ENCODE measurements around the gene C16orf78.

C16orf78 gene, protein sequence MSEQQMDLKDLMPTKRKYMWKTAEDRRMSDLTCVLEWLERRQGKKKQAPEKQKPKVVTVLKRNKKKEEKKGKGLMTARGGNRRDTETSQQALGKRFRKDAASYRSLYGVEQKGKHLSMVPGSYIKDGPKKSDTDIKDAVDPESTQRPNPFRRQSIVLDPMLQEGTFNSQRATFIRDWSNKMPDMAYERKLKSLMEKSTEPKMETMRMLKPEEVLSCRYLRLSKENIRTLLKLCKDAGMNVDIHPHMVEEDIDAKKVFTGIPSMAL

DNA sequence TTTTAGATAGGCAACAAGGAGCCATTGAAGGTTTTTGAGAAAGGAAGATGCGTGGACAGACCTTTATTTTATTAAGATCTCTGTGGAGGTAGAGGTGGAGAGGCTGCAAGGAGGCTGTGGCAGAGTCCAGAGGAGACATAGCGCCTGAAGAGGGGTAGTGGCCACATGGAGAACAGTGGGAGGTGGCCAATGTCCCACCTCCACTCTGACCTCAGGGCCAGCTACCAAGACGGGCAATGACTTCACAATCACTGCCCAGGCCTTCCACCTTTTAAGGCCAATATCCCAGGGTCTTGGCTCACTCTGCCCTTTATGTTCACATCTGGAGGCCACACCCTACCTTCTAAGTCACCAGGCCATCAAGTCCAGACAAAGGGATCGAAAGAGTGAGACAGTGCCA lies at the start of gene C16orf78:
C16orf78 (plus strand) TSS at position 301 of the 400 bp plus-strand sequence. CDS start 136 bp downstream, outside the sequence.
- DNase-seq (ENCODE audit: low read depth, low spot score), result no peak

DNA sequence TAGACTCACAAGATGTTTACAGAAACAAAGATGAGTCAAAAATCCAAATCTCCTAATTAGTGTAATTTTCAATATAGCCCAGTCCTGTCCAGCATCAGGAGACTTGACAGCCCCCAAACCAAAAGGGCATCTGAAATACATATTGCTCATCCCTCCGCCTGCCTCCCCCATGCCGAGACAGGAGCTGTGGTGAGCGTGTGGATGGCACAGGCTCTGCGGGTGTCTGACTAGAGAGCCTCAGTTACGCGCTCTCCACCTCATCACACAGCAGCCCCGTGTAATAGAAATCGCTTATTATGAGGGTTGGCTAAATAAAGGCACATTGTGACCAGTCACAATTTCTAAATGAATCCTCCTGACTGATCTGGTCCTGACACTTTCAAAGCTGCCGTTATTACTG lies 48.9 kb upstream of the C16orf78 start:
- no peak for DNase-seq (ENCODE audit: low read depth, low spot score)

DNA sequence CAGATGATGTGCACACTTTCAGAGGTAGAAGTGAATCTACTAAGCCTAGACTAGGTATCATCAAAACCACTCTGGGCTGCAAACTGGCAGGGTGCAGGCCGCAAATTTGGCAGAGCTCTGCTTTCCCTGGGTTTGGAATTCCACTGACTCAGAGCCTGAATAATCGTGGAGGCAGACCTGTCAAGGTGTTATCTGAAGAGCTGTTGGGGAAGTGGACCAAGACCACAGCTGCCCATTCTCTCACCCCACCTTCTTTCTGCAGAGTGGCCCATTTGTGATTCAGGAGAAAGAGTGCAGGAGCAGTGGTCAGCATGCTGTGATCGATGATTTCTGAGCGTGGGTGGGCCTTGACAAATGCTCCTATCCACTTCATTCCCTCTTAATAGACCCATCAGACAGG lies 46.1 kb upstream of the C16orf78 start:
- DNase-seq (ENCODE audit: low read depth, low spot score), result no peak

DNA sequence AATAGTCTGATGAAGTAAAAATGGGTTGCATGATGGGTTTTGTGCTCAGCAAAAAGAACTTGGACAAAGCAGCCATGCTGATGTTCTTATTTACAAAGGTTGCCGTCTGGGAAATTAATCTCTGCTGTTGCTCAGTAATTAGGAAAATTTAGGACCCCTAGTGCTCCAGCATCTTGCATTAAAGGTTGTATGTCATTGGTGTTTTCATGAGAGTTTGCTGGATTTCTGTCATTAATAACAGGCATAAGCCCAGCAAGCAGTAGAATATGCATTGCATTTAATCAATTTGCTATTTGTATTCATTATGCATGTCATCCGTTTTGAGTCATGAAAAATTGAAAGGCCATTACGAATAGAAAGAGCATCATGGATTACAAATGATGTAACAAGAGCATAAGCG lies 45.3 kb upstream of the C16orf78 start:
- no peak for DNase-seq (ENCODE audit: low read depth, low spot score)

DNA sequence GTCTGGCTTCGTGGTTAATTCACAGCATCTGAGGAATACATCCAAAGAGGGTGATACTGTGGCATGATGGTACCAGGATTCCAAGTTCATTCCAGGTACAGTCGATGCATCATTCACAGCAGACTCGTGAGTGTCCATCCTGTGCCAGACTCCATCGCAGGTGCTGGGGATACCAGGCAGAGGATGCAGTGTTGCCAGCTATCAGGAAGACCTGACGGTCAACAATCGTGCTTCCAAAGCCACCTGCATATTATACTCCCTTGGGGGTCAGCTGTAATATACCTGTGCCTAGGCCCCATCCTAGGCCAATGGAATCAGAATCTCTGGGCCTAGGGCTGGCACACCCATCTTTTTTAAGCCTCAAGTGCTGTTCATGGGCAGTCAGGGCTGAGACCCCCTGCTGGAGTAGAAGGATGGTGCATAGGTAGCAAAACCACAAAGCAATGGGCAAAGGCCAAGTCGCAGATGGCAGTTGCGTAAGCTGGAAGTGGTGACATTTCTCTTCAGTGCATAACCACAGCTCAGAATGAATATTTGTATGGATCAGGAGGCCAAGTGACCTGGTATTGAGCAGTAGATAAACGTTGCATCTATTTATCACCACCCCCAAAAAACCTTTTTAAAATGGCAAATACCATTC lies 42.9 kb upstream of the C16orf78 start:
- no peak for DNase-seq (ENCODE audit: low read depth, low spot score)

DNA sequence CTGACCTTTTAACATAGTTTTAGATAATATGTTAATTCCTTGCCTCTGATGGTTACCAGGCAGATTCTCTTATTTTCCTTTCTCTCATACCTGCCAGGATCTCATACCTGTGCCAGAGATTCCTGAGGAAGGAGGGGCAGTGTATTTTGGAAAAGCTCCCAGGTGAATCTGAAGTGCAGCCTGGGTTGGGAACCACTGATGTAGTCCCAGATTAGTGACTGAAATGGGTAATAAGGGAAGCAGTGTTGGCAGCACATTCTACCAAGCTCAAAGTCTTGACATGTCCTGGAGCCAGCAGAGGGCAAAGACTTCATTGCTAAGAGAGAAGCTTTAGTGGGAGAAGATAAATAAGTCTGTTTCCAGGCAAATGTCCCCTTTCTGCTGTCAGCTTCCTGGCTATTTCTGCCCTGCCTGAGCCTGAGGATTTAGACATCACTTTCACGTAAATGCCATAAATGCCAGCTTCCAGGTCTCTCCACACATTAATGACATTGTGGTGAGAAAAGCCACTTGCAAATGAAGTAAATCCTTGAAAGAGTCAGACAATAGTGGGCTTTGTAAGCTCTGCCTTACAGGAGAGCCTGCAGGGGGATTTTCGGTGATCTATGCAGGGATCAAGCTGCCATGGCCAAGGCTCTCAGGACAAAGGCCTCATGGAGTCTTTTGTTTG lies 40.9 kb upstream of the C16orf78 start:
- no peak for DNase-seq (ENCODE audit: low read depth, low spot score)

DNA sequence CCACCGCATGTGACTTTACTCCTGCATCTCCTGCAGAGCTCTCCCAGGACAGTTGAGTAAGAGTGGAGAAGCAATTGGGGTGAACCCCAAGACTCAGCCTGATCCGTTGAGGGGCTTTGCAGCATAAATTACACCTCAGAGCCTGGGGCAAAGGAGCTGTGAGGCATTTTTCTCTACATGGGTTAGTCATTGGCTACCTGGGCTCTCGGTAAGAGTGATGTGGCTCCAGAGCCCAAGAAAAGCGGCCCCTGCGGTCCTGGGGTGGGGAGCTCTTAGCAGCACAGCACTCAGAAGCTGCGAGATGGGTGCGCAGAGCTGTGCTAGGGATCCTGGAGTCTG lies 40.4 kb upstream of the C16orf78 start:
- no peak for DNase-seq (ENCODE audit: low read depth, low spot score)

DNA sequence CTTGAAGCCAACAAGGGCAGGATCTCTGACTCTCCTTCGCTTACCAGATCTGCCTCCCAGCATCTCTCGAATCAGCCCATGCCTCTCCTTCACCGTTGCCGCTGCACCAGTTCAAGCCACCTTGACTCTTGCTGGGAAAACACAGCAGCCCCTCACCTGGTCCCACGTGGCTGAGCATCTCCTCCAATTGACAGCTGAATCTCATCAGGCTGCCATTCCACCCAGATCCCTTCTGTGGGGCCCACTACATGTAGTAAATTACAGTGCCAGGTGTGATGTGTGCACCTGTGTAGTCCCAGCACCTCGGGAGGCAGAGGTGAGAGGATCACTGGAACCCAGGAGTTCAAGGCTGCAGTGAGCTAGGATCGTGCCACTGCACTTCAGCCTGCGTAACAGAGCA lies 37.8 kb upstream of the C16orf78 start:
- no peak for DNase-seq (ENCODE audit: low read depth, low spot score)

DNA sequence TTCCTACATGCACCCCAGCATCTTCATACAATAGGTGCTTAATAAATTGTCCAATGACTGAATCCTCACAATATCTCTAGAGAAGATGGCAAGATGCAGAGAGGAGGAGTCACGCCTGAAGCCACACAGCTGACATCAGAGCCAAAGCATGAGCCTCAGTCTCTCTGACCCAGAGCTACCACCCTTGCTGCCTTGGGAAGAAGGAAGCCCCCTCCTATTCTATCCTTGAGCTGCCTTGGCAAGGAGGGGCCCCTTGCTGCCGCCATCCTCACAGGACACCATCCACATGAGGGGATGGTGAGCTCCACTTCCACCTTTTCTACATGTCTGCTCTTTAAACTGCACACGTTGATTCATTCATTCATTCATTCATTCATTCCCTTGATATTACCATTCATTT lies 37.0 kb upstream of the C16orf78 start:
- no peak for DNase-seq (ENCODE audit: low read depth, low spot score)

DNA sequence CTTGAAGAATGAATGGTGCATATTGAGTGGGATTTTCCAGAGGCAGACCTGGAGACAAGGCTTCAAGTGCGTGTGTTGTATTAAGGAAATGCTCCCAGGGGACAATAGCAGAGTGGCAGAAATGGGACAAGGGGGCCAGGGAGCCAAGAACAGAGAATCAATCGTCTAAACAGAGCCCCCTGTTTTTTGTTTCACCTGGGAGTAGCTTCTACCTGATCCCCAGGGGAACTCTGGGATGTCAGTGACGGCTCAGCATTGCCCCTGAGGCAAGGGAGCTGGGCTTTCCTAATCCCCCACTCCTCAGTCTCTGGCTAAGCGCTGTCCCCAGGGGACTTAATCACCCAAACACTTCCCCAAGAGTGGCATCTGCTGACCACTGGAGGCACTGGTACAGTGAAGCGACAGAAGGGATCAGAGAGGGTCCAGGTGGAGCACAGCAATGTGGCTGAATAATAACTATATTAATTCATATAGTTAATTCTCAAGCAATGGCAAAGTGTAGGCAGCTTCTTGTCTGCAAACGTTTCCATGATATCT lies 35.7 kb upstream of the C16orf78 start:
- no peak for DNase-seq (ENCODE audit: low read depth, low spot score)

DNA sequence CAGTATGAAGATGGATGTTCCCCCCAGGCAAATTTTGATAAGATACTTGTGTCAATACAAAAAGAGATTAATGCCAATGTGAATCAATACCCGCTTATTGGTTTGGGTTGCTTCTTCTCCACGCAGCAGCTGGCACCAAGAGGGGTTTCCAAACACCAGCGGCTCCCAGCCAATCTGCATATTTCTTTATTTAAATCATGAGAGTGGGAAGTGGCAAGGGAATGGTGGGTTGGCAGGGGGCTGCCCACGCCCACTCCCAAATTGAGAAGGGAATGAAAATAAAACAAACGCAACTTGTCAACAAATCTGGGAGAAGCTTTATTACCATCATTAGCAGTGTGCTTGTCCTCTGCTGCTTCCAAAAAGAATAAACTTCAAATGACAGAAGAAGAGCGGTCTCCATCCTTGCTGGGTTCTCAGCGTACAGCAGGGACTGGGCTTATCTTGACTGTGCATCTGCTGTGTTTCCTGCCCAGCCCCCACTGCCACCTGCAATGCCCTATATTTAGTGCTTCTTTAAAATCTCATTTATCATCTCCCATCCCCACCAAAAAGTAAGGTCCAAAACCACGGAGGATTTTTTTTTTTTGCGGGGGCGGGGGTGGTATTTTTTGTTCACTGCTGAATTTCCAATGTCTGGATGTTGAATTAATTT lies 34.9 kb upstream of the C16orf78 start:
- no peak for DNase-seq (ENCODE audit: low read depth, low spot score)

DNA sequence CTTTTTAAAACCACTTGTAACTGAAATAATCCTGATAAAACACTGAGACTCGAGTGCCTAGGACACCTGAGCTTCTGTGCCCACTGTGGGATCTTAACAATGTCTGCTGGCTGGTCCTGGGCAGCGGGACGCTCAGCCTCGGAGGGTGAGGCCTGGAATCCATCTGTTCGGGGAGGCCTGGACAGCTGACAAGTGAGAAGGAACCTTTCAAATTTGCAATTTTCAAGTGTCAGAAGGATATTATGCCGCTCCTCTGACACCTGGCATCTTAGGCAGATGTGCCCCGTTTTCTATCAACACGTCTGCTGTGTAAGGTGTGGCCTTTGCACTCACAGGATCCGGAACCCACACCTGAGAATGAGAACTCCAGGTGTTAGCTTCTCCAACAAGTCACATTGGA lies 33.1 kb upstream of the C16orf78 start:
- DNase-seq (ENCODE audit: low read depth, low spot score), result no peak

DNA sequence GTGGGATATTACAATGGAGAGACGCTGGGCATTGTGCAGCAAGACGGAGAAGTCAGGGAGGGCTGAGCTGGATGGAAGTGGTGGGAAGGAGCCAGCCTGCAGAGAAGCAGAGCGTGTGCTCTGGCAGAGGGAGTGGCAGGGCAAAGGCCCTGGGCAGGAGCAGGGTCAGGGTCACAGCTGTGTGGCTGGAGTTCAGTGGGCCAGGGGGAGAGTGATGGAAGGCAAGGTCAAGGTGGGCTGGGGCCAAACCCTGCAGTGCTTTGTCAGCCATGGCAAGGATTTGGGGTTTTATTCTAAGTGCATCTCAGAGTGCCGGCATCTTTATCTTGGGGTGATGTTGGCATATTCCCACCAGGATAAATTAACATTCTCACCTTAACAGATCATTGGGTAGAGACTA lies 31.9 kb upstream of the C16orf78 start:
- no peak for DNase-seq (ENCODE audit: low read depth, low spot score)

DNA sequence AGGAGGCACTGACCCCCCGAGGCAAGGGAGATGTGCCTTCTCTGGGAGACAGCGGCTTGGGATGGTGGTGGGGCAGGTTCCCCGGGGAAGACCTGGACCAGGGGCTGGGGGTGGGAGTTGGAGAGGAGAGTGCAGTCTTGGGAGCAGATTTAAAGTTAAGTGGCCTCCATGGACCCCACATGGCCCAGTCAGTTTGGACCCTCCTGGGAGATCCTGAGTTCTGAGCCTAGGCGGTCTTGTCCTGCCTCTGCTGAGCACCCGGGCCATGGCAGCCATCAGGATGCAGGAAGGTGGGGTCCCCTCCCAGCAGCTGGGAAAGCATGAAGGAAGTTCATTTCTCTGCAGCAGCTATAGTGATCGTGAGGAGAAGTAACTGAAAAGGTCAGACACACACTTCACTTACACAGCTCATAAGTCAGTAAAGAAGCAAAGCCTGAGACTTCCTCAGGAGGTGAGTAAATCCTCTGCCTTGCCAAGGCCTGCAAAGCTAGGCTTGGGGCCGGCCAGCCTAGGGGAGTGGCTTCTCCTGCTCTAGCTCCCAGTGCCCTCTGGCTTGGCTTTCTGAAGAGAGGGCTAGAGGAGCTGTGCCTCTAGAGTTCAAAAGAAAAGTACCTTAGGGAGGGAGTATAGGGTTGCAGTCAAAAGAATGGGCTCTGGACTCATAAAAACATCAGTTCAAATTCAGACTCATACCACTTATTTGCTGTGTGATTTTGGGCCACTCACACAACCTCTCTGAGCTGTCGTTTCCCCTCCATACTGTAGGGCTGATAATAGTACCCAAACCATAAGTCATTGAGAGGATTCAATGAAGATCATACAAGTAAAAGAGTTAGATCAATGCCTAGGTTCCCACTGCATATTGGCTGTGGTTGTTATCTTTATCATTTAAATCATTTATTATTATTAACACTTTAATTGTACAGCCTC lies 31.0 kb upstream of the C16orf78 start:
- DNase-seq (ENCODE audit: low read depth, low spot score), result no peak

DNA sequence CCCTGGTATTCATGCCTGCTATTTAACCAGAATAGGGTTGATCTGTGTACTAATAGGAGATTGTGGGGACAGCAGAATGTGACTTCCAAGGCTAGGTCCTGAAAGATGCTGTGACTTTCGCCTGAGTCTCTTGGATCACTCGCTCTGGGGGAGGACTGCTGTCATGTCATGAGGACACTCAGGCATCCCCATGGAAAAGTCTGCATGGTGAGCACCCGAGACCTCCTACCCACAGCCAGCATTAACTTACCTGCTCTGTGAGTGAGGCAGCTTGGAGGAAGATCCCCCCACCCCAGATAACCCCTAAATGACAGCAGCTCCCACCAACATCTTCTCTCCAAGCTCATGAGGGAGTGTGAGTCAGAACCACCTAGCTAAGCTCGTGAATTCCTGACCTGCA lies 30.3 kb upstream of the C16orf78 start:
- DNase-seq (ENCODE audit: low read depth, low spot score), result no peak

DNA sequence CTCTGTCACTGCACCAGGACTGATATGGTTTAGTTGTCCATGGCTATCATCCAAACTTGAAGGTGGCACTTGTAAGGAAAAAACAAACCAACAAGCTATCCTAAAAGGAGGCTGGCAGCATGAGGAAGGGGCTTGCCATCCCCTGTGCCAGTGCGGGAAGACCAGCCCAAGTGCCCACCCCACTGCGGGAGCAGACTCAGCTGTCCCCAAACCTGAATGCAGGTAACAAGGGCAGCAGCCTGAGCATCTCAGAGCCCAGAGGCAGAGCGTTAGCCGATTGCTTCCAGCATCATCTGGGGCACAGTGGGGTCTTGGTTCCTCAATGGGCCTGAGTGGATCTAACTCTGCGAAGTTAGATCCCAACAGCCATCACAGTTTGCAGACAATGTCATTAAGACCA lies 29.2 kb upstream of the C16orf78 start:
- no peak for DNase-seq (ENCODE audit: low read depth, low spot score)

DNA sequence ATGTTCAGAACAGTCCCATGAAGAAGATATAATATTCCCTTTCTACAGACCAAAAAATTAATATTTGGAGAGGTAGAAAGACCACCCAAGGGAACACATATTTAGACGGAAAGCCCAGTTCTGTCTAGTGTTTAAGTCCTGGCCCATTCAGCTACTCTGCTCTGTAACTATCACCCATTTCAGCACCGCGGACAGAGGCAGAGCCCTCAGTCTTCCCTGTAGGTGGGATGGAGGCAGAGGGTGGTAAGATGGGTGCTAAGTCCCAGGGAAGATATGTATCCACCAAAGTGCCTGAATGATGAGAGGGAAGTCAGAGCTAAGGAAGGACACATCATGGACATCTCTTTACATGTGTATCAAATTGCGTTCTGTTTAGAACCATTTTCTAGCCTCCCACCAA lies 27.8 kb upstream of the C16orf78 start:
- DNase-seq (ENCODE audit: low read depth, low spot score), result no peak

DNA sequence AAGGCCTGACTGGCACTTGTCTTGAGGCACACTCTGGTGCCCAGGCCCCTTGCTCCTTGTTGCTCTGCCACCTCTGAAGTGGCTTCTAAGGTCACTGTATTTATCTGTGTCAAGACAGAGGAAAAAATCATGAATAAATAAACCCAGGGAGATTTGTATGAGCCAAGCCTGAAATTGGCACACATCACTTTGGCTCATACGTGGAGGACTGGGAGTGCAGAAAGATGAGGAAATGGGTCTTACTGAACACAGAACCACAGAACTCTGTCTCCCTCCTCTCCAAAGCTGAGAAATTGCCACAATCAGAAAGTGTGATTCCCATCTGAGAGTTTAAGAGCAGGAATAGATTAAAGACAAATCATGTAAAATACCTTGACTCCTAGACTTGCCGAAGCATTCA lies 27.1 kb upstream of the C16orf78 start:
- DNase-seq (ENCODE audit: low read depth, low spot score), result no peak

DNA sequence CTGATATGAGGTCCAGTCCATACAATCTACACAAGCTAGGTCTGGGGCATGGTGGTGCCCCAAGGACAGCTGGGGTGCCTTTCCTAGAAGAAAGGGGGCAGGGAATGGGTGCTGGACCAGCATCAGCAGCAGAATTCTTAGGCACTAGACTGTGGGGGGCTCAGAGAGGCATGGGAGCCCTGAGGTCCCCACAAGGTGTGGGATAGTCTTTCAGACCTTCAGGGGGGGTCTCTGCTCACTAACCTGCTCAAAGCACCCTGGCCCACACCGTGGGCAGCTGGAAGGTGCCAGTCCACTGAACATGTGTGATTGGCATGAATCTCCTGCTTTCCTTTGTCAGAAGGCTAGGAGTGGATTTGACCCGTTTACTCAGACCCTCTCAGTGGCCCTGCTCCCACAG lies 26.1 kb upstream of the C16orf78 start:
- no peak for DNase-seq (ENCODE audit: low read depth, low spot score)

DNA sequence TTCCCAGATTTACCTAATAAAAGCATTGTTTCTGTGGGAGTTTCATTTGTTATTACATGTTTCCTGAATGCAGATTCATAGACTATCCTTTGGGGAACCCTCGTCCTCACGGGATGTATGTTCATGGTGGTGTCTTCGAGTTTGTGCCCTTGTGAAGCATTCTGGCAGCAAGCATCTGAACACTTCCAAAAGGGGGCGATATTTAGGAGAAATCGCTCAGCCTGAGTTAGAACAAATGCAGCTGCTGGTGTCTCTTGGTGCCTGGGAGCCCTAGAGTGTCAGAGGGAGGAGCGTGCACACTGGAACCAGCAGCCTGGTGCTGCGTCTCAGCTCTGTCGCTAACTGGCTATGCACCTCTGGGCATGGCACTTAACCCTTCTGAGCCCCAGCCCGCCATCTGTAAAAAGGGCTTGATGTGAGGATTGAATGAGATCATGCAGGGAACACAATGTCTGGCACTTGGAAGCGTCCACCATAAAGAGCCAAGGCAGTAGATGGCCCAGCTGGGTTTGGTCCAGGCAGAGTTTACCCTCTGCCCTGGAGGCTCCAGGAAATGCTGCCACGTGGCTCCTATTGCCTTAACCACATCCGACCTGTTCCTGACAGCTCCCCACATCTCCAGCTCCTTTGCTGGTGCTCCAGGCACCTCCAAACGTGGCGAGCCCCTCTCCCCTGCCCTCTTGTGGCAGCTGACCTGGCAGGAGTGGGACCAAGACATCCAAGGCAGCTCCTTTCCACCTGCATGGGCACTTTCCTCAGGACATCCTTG lies 25.0 kb upstream of the C16orf78 start:
- no peak for DNase-seq (ENCODE audit: low read depth, low spot score)
